HUES6 (cell line): ENCODE data around the gene ZNF777.

Experiments used
- H3K27ac ChIP-seq: 2 replicates; pipeline ENCODE4 v1.7.0; 2013; ENCODE audit warnings: low read depth, mild to moderate bottlenecking, low read length, inconsistent platforms
- H3K27me3 ChIP-seq: 2 replicates; pipeline ENCODE4 v1.6.1; 2013; ENCODE audit warnings: low read length; ENCODE audit not compliant: control insufficient read depth, insufficient read depth
- H3K36me3 ChIP-seq: 2 replicates; pipeline ENCODE4 v1.6.1; 2013; ENCODE audit warnings: low read length; ENCODE audit not compliant: control insufficient read depth, insufficient read depth
- H3K4me1 ChIP-seq: 2 replicates; pipeline ENCODE4 v1.6.1; 2013; ENCODE audit warnings: low read length; ENCODE audit not compliant: control insufficient read depth, insufficient read depth
- H3K4me3 ChIP-seq: 2 replicates; pipeline ENCODE4 v1.5.1; 2013; ENCODE audit warnings: low read depth, low read length
- H3K9ac ChIP-seq: one replicate; pipeline ENCODE4 v1.6.1; 2013; ENCODE audit warnings: mild to moderate bottlenecking, low read length
- H3K9me3 ChIP-seq: 2 replicates; pipeline ENCODE4 v1.6.1; 2013; ENCODE audit warnings: low read depth, low read length; ENCODE audit not compliant: control insufficient read depth, insufficient read depth

Gene ZNF777

GRCh38 chr7:149459540-149460452 lies 1.1 kb downstream of the ZNF777 start:
- peaks cover 17% of the 10 kb centered on the region for H3K36me3 ChIP-seq
- H3K9ac ChIP-seq = peak overlapping the region; percentile 90
- peaks cover 33% of the 10 kb centered on the region for H3K27me3 ChIP-seq
- H3K9me3 ChIP-seq = no peaks in the 10 kb centered on the region
- peak overlapping the region; percentile 85 for H3K4me3 ChIP-seq
- H3K27ac ChIP-seq = no peak overlapping the region
- H3K4me1 ChIP-seq = 0 out of 2 replicates have a peak, but pooled peaks cover 2% of the 10 kb centered on the region

GRCh38 chr7:149459201-149459539 lies 1.7 kb downstream of the ZNF777 start:
- peaks cover 23% of the 10 kb centered on the region for H3K36me3 ChIP-seq
- 0 out of 2 replicates have a peak, but pooled peaks cover 2% of the 10 kb centered on the region for H3K4me1 ChIP-seq
- H3K27ac ChIP-seq = no peak overlapping the region
- peak overlapping the region; percentile 61 for H3K4me3 ChIP-seq
- peaks cover 33% of the 10 kb centered on the region for H3K27me3 ChIP-seq
- H3K9me3 ChIP-seq = no peaks in the 10 kb centered on the region
- no peak overlapping the region for H3K9ac ChIP-seq

GRCh38 chr7:149458235-149458634 lies 2.6 kb downstream of the ZNF777 start:
- peaks cover 32% of the 10 kb centered on the region for H3K36me3 ChIP-seq
- no peak overlapping the region for H3K27ac ChIP-seq
- H3K9ac ChIP-seq = no peak overlapping the region
- H3K9me3 ChIP-seq = no peaks in the 10 kb centered on the region
- H3K4me3 ChIP-seq = no peak overlapping the region
- 0 out of 2 replicates have a peak, but pooled peaks cover 2% of the 10 kb centered on the region for H3K4me1 ChIP-seq
- peaks cover 33% of the 10 kb centered on the region for H3K27me3 ChIP-seq

- Histone ChIP-seq H3K27me3 (peaks cover 33% of the 10 kb centered on the region), H3K27ac (no peak overlapping the region), H3K9ac (no peak overlapping the region), H3K4me1 (0 out of 2 replicates have a peak, but pooled peaks cover 2% of the 10 kb centered on the region), H3K9me3 (no peaks in the 10 kb centered on the region), H3K36me3 (peaks cover 33% of the 10 kb centered on the region), H3K4me3 (no peak overlapping the region)
Measured at GRCh38 chr7:149457766-149458165, 3.1 kb downstream of the ZNF777 start.

GRCh38 chr7:149456506-149457421 lies 4.1 kb downstream of the ZNF777 start:
- 0 out of 2 replicates have a peak, but pooled peaks cover 2% of the 10 kb centered on the region for H3K4me1 ChIP-seq
- H3K9ac ChIP-seq = no peak overlapping the region
- peaks cover 25% of the 10 kb centered on the region for H3K27me3 ChIP-seq
- H3K27ac ChIP-seq = no peak overlapping the region
- H3K36me3 ChIP-seq = peaks cover 33% of the 10 kb centered on the region
- no peak overlapping the region for H3K4me3 ChIP-seq
- no peaks in the 10 kb centered on the region for H3K9me3 ChIP-seq

GRCh38 chr7:149455175-149455950 lies 5.5 kb downstream of the ZNF777 start:
- Histone ChIP-seq H3K4me3 (no peak overlapping the region), H3K4me1 (0 out of 2 replicates have a peak, but pooled peaks cover 2% of the 10 kb centered on the region), H3K9ac (no peak overlapping the region), H3K36me3 (peaks cover 42% of the 10 kb centered on the region), H3K27me3 (peaks cover 13% of the 10 kb centered on the region), H3K27ac (no peak overlapping the region), H3K9me3 (no peaks in the 10 kb centered on the region)

- Histone ChIP-seq H3K4me1 (0 out of 2 replicates have a peak, but pooled peaks cover 2% of the 10 kb centered on the region), H3K9me3 (no peaks in the 10 kb centered on the region), H3K27me3 (peaks cover 13% of the 10 kb centered on the region), H3K27ac (no peak overlapping the region), H3K4me3 (no peak overlapping the region), H3K9ac (no peak overlapping the region), H3K36me3 (peaks cover 48% of the 10 kb centered on the region)
Measured at GRCh38 chr7:149454750-149455149, 6.1 kb downstream of the ZNF777 start.

GRCh38 chr7:149454006-149454405 lies 6.9 kb downstream of the ZNF777 start:
- Histone ChIP-seq H3K36me3 (peaks cover 55% of the 10 kb centered on the region), H3K27ac (no peak overlapping the region), H3K4me3 (no peak overlapping the region), H3K4me1 (0 out of 2 replicates have a peak, but pooled peaks cover 2% of the 10 kb centered on the region), H3K9ac (no peak overlapping the region), H3K27me3 (peaks cover 7% of the 10 kb centered on the region), H3K9me3 (no peaks in the 10 kb centered on the region)

- H3K9me3 ChIP-seq = no peaks in the 10 kb centered on the region
- H3K27me3 ChIP-seq = no peaks in the 10 kb centered on the region
- no peak overlapping the region for H3K27ac ChIP-seq
- H3K36me3 ChIP-seq = peaks cover 66% of the 10 kb centered on the region
- no peak overlapping the region for H3K9ac ChIP-seq
- no peaks in the 10 kb centered on the region for H3K4me1 ChIP-seq
- H3K4me3 ChIP-seq = no peak overlapping the region
Measured at GRCh38 chr7:149450821-149451220, 10.0 kb downstream of the ZNF777 start.

GRCh38 chr7:149449897-149450296 lies 11.0 kb downstream of the ZNF777 start:
- Histone ChIP-seq H3K9me3 (no peaks in the 10 kb centered on the region), H3K4me3 (no peak overlapping the region), H3K27ac (no peak overlapping the region), H3K27me3 (no peaks in the 10 kb centered on the region), H3K9ac (no peak overlapping the region), H3K4me1 (no peaks in the 10 kb centered on the region), H3K36me3 (peaks cover 68% of the 10 kb centered on the region)
